Ovary (tissue), 3 donors: Measurements from ENCODE around the gene STARD8.

Source experiments
- CTCF ChIP-seq, 3 donors: fragments of 450-650 bp in 2 of 3; fragments of 200-600 bp in 1 of 3; IDR thresholded peaks; one replicate each; pipeline versions ENCODE4 v1.5.1 to v1.8.0; 2016 to 2022; ENCODE audit warnings: antibody characterized with exemption in 3 of 3, mild to moderate bottlenecking in 1 of 3
- POLR2A ChIP-seq: fragments of 450-650 bp; IDR thresholded peaks from one replicate; pipeline ENCODE4 v1.6.1; 2017; ENCODE audit warnings: antibody characterized with exemption, mild to moderate bottlenecking, moderate library complexity
- donor health status: DM: no; HTN: no; CAD: no.

- no peak for TF ChIP-seq CTCF (IDR thresholded peaks at IDR 0.05)
- no peak for TF ChIP-seq POLR2A
Observed at GRCh38 chrX:68732906-68733493, 85.5 kb downstream of the STARD8 start.
